ENCODE measurements around the gene CYP11A1.

- TF ChIP-seq CTCF (IDR thresholded peaks at IDR 0.05) = no peak
- no peak for TF ChIP-seq POLR2A (IDR thresholded peaks at IDR 0.05)
- TF ChIP-seq POLR2AphosphoS5 (IDR thresholded peaks at IDR 0.05) = no peak
Observed at GRCh38 chr15:74381190-74381453, 13.7 kb upstream of the CYP11A1 start.

Measured in stomach (tissue), 4 donors.